Nephron (organoid): ENCODE measurements around the gene TRAP1.

Source experiments
- H3K27ac Mint-ChIP-seq, 3 experiments: 2 replicates each; pipeline ENCODE4 v1.8.0; 2020; ENCODE audit warnings: mixed read lengths in 3 of 3, mild to moderate bottlenecking in 2 of 3, moderate library complexity in 1 of 3
- H3K27me3 Mint-ChIP-seq: 2 replicates; pipeline ENCODE4 v1.8.0; 2021; ENCODE audit warnings: low read depth, mild to moderate bottlenecking, moderate library complexity, mixed read lengths
- H3K36me3 Mint-ChIP-seq: 2 replicates; pipeline ENCODE4 v1.8.0; 2020; ENCODE audit warnings: low read depth, mixed read lengths
- H3K4me1 Mint-ChIP-seq: 2 replicates; pipeline ENCODE4 v1.8.0; 2020; ENCODE audit warnings: mixed read lengths
- H3K4me3 Mint-ChIP-seq, 3 experiments: 2 replicates each; pipeline ENCODE4 v1.8.0; 2020; ENCODE audit warnings: mild to moderate bottlenecking in 3 of 3, mixed read lengths in 3 of 3, moderate library complexity in 2 of 3
- H3K9me3 Mint-ChIP-seq: 2 replicates; pipeline ENCODE4 v1.8.0; 2020; ENCODE audit warnings: mixed read lengths
- CTCF ChIP-seq, 3 experiments: fragments of 200-600 bp; sonication (generic); IDR thresholded peaks; one replicate each; pipeline ENCODE4 v1.5.0; 2021; ENCODE audit warnings: antibody characterized with exemption in 3 of 3; ENCODE audit not compliant: unreplicated experiment in 3 of 3

The TRAP1 gene

GRCh38 chr16:3752984-3753383, 35.7 kb upstream of the TRAP1 start:
- Mint-ChIP-seq H3K27ac (no peak overlapping the region), H3K27me3 (no peaks in the 10 kb centered on the region), H3K4me1 (peaks cover 7% of the 10 kb centered on the region), H3K9me3 (no peaks in the 10 kb centered on the region), H3K36me3 (peaks cover 77% of the 10 kb centered on the region), H3K4me3 (no peak overlapping the region)
- no peak for TF ChIP-seq CTCF (IDR thresholded peaks at IDR 0.05; ENCODE audit: unreplicated experiment in 3 of 3)

- Mint-ChIP-seq H3K4me3 (no peak overlapping the region), H3K4me1 (peaks cover 7% of the 10 kb centered on the region), H3K27ac (no peak overlapping the region), H3K9me3 (no peaks in the 10 kb centered on the region), H3K27me3 (no peaks in the 10 kb centered on the region), H3K36me3 (peaks cover 75% of the 10 kb centered on the region)
- TF ChIP-seq CTCF (IDR thresholded peaks at IDR 0.05; ENCODE audit: unreplicated experiment in 3 of 3): no peak
These were observed 34.6 kb upstream of the TRAP1 start for GRCh38 chr16:3751878-3752277.

DNA sequence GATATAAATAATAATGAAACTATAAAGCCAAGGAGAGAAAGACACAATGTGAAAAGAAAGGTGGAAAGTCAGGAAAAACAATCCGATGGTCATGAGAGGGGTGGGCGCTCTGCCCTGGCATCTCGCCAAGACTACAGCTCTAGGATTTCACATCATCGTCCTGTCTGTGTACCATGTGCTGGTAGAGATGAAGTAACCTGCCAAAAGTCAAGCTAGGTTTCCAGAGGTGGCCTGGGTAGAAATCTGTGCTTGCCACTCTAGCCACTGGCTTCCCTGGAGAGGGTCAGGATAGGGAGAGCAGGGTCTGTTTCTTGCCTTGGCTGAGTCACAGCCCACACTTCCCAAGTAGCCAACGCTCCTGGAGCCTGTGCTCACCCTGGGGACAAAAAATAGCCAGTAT, 31.0 kb upstream of the TRAP1 start:
- no peak for TF ChIP-seq CTCF (IDR thresholded peaks at IDR 0.05; ENCODE audit: unreplicated experiment in 3 of 3)
- H3K4me3 Mint-ChIP-seq: no peak overlapping the region
- H3K4me1 Mint-ChIP-seq: no peaks in the 10 kb centered on the region
- peaks cover 81% of the 10 kb centered on the region for H3K36me3 Mint-ChIP-seq
- no peaks in the 10 kb centered on the region for H3K9me3 Mint-ChIP-seq
- H3K27ac Mint-ChIP-seq: no peak overlapping the region
- H3K27me3 Mint-ChIP-seq: no peaks in the 10 kb centered on the region

DNA sequence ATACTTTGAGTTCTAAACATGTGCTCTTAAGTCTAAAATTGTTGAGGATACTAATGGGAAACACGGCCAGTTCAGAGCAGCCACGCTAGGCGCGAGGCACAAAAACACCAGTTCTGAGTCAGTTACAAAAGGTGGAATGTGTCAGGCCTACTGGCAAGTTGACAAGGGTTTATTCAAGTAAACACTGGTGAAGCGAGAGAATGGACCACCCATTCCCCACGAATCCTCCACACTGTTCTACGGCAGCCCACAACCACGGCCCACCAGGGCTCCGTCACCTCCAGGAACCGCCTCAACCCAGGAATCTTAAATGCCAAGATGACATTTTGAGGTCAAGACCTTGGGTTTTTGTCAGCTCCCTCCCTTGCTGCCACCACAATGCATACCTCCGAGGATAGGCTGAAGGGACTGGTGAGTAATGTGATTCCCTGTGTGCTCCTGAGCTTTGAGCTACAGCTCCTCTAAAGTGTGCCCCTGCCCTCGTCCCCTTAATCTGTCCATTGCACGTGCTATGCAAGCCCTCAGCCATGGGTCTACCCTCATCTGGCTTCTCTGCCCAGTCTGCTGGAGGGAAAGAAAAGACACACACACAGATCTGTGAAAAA, 28.5 kb upstream of the TRAP1 start:
- Mint-ChIP-seq H3K9me3 (no peaks in the 10 kb centered on the region), H3K27me3 (no peaks in the 10 kb centered on the region), H3K4me3 (no peak overlapping the region), H3K27ac (no peak overlapping the region), H3K36me3 (peaks cover 80% of the 10 kb centered on the region), H3K4me1 (no peaks in the 10 kb centered on the region)
- no peak for TF ChIP-seq CTCF (IDR thresholded peaks at IDR 0.05; ENCODE audit: unreplicated experiment in 3 of 3)

DNA sequence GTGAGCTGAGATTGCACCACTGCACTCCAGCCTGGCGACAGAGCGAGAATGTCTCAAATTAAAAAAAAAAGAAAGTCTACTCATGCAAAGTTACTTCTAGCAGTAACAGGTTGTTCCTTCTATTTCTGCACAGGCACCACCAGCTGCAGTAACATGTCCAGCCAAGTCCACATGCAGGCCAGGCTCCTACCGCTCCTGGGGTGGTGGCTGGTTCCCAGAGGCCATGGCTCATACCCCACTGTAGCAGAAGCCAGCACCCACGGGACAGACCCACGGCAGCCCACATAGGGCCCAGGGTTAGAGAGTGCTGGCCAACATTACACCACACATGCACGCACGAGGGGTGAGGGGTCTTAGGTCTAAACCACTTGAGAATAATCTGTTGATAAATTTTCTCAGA, 26.7 kb upstream of the TRAP1 start:
- Mint-ChIP-seq H3K27ac (no peak overlapping the region), H3K4me3 (no peak overlapping the region), H3K36me3 (peaks cover 78% of the 10 kb centered on the region), H3K27me3 (no peaks in the 10 kb centered on the region), H3K4me1 (no peaks in the 10 kb centered on the region), H3K9me3 (no peaks in the 10 kb centered on the region)
- no peak for TF ChIP-seq CTCF (IDR thresholded peaks at IDR 0.05; ENCODE audit: unreplicated experiment in 3 of 3)

- H3K36me3 Mint-ChIP-seq: peaks cover 81% of the 10 kb centered on the region
- no peak for TF ChIP-seq CTCF (IDR thresholded peaks at IDR 0.05; ENCODE audit: unreplicated experiment in 3 of 3)
- no peaks in the 10 kb centered on the region for H3K27me3 Mint-ChIP-seq
- H3K4me1 Mint-ChIP-seq: no peaks in the 10 kb centered on the region
- no peaks in the 10 kb centered on the region for H3K9me3 Mint-ChIP-seq
- H3K27ac Mint-ChIP-seq: no peak overlapping the region
- no peak overlapping the region for H3K4me3 Mint-ChIP-seq
These were observed 23.6 kb upstream of the TRAP1 start for GRCh38 chr16:3740934-3741333.
